GM12878 (cell line): Measurements from ENCODE around the gene GPC5. TPM values are rescaled to one million over a fixed set of nuclear protein-coding genes. Genes with fewer than 3 reads are reported as not detected.

Source experiments
- ATAC-seq: fragments of 200-7000 bp; cut with Tn5 transposase; 3 replicates; pipeline ENCODE4 v1.9.1; 2020; ENCODE audit warnings: mild to moderate bottlenecking, moderate library complexity
- BruUV-seq: library from RNA; stranded (reverse); fragments of 400-500 nt; replicated peaks from 2 replicates; lab custom pipeline; 2021; lab: Mats Ljungman, UMichigan
- CTCF ChIA-PET: fragments of 300-600 bp; sonication (Branson Sonifier 250); formaldehyde crosslinking; extraction: SDS; loops from one replicate; lab custom pipeline; 2021; ENCODE audit warnings: inconsistent platforms; lab: Yijun Ruan, JAX
- POLR2A ChIA-PET: fragments of 350-600 bp; formaldehyde crosslinking; extraction: SDS; loops from one replicate; lab custom pipeline; 2021; ENCODE audit warnings: inconsistent platforms; lab: Charles Lee
- RAD21 ChIA-PET: fragments of 300-600 bp; sonication (Branson Sonifier 250); formaldehyde crosslinking; loops from one replicate; lab custom pipeline; 2023; ENCODE audit warnings: antibody characterized with exemption; ENCODE audit not compliant: unreplicated experiment; lab: Charles Lee
- SMC1A ChIA-PET: fragments of 300-600 bp; sonication (Branson Sonifier 250); formaldehyde crosslinking; loops from one replicate; lab custom pipeline; 2023; ENCODE audit not compliant: unreplicated experiment, uncharacterized antibody; lab: Charles Lee
- DNase-seq: peaks from one replicate; pipeline ENCODE4 v3.0.0-alpha.2; 2011; ENCODE audit warnings: low read depth, low spot score
- FAIRE-seq: peaks from 3 replicates; lab custom pipeline; 2011; peaks lifted over from hg19 to GRCh38; lab: Jason Lieb, UNC
- H2AFZ ChIP-seq: 2 replicates; pipeline ENCODE4 v1.6.0; 2011; ENCODE audit warnings: low read depth, low read length, control low read depth; ENCODE audit not compliant: control insufficient read depth
- H3K27ac ChIP-seq: 2 replicates; pipeline ENCODE4 v1.5.1; 2011; ENCODE audit warnings: control low read depth; ENCODE audit not compliant: control insufficient read depth, insufficient read depth
- H3K27me3 ChIP-seq, 2 experiments: replicated peaks in 1 of 2; 2 replicates each; pipeline versions ENCODE4 v1.6.0 to v1.6.1; 2011; ENCODE audit warnings: low read length in 1 of 2; ENCODE audit not compliant: control insufficient read depth in 2 of 2, insufficient read depth in 2 of 2
- H3K36me3 ChIP-seq, 2 experiments: 2 replicates each; pipeline ENCODE4 v1.5.1; 2011; ENCODE audit warnings: low read length in 1 of 2; ENCODE audit not compliant: control insufficient read depth in 2 of 2, insufficient read depth in 2 of 2
- H3K4me1 ChIP-seq: 2 replicates; pipeline ENCODE4 v1.6.1; 2011; ENCODE audit warnings: mild to moderate bottlenecking, low read length, moderate library complexity, mixed read lengths; ENCODE audit not compliant: control insufficient read depth, insufficient read depth
- H3K4me2 ChIP-seq: 2 replicates; pipeline ENCODE4 v1.6.0; 2011; ENCODE audit warnings: control low read depth; ENCODE audit not compliant: control insufficient read depth, insufficient read depth
- H3K4me3 ChIP-seq: fragments of 200-600 bp; sonication (generic); 2 replicates; pipeline ENCODE4 v1.5.1; 2016
- H3K79me2 ChIP-seq: 2 replicates; pipeline ENCODE4 v1.6.0; 2011; ENCODE audit warnings: low read length; ENCODE audit not compliant: control insufficient read depth, insufficient read depth
- H3K9ac ChIP-seq: 2 replicates; pipeline ENCODE4 v1.8.0; 2011; ENCODE audit warnings: low read length, control low read depth, mixed read lengths; ENCODE audit not compliant: control insufficient read depth, insufficient read depth
- H3K9me3 ChIP-seq: replicated peaks from 3 replicates; pipeline ENCODE4 v1.5.1; 2011; ENCODE audit warnings: mild to moderate bottlenecking, low read length; ENCODE audit not compliant: control insufficient read depth, insufficient read depth
- H4K20me1 ChIP-seq: 2 replicates; pipeline ENCODE4 v1.6.0; 2011; ENCODE audit not compliant: control insufficient read depth, insufficient read depth
- CREB1 ChIP-seq: IDR thresholded peaks from 2 replicates; pipeline ENCODE4 v1.6.1; 2012; ENCODE audit warnings: low read depth, mild to moderate bottlenecking, inconsistent platforms
- FOS ChIP-seq: IDR thresholded peaks from 3 replicates; pipeline ENCODE4 v1.6.1; 2011; ENCODE audit warnings: borderline replicate concordance; ENCODE audit not compliant: insufficient read length; ENCODE audit errors: extremely low read depth
- RELA ChIP-seq: fragments of 450-650 bp; IDR thresholded peaks from 2 replicates; pipeline ENCODE4 v1.8.0; 2014; ENCODE audit warnings: borderline replicate concordance; ENCODE audit not compliant: partially characterized antibody
- SREBF2 ChIP-seq: IDR thresholded peaks from 2 replicates; pipeline ENCODE4 v1.6.1; 2012; ENCODE audit warnings: mild to moderate bottlenecking, low read length
- ZBTB11 ChIP-seq: fragments of 450-650 bp; formaldehyde crosslinking; IDR thresholded peaks from 2 replicates; pipeline ENCODE4 v1.5.0; 2022; ENCODE audit warnings: mild to moderate bottlenecking, missing genetic modification characterization
- ZNF274 ChIP-seq: IDR thresholded peaks from one replicate; pipeline ENCODE4 v1.8.0; 2011; ENCODE audit not compliant: insufficient read length, insufficient read depth
- WGBS: methylation state at CpG from one replicate; pipeline ENCODE4 v1.1.6; 2016; ENCODE audit warnings: low lambda C conversion rate; ENCODE audit not compliant: insufficient replicate concordance, insufficient coverage; ENCODE audit errors: missing lambda C conversion rate; 5-methylcytosine and 5-hydroxymethylcytosine counted together
- in situ Hi-C: fragments of 300-500 bp; cut with MboI; formaldehyde crosslinking; loops from 9 replicates; pipeline ENCODE4 v1.14.3; 2018; ENCODE audit warnings: mixed read lengths
- intact Hi-C: fragments of 100-400 bp; cut with micrococcal nuclease; formaldehyde crosslinking; loops from one replicate; pipeline ENCODE4 v1.14.2; 2022; ENCODE audit not compliant: unreplicated experiment
- polyA plus RNA-seq, 11 experiments: library from polyadenylated mRNA; depleted of rRNA in 4 of 11; unstranded in 6 of 11; stranded (reverse) in 5 of 11; fragments of >200 nt; fragmentation: Nextera tagmentation in 4 of 11; fragmentation: Illumina TruSeq in 1 of 11; extraction: Ambion mirVana in 4 of 11; extraction: Trizol in 1 of 11; gene quantifications; 1 replicate in 1 of 11; 2 replicates in 10 of 11; pipeline versions ENCODE4 v1.2.1 to v1.2.3, GENCODE V29; 2011 to 2016; ENCODE audit warnings: inconsistent platforms in 2 of 11, missing spikeins in 2 of 11, low read depth in 1 of 11
- total RNA-seq, 4 experiments: library from RNA; depleted of rRNA in 3 of 4; stranded (reverse); fragments of >200 nt in 3 of 4; fragmentation: Illumina TruSeq in 1 of 4; extraction: Trizol in 1 of 4; gene quantifications; 2 replicates each; pipeline versions ENCODE4 v1.2.1 to v1.2.3, GENCODE V29; 2013 to 2021

The GPC5 gene
- total and polyA plus RNA-seq, 10 of the 15 experiments (the other 5 are each of a cell fraction or from before 2014, with no cell fraction given), result 0.05 to 0.87 (median 0.44) TPM; not detected in 1

GRCh38 chr13:92377396-92377795, 979.0 kb downstream of the GPC5 start:
- no peaks in the 10 kb centered on the region for H3K36me3 ChIP-seq
- H3K4me2 ChIP-seq, result no peak overlapping the region
- H3K4me1 ChIP-seq, result no peaks in the 10 kb centered on the region
- H3K27ac ChIP-seq, result no peak overlapping the region
- no peak for ATAC-seq
- no peak for FAIRE-seq
- DNase-seq, result no peak
- in situ Hi-C loops (no loop called here), intact Hi-C loops (no loop called here)
- BruUV-seq, result no TSS peak
- no peak overlapping the region for H3K9ac ChIP-seq
- CTCF ChIA-PET, result no interaction called here
- H3K9me3 ChIP-seq, result no peaks in the 10 kb centered on the region; the same call in 2 of the 3 replicates
- H4K20me1 ChIP-seq, result no peaks in the 10 kb centered on the region
- H3K27me3 ChIP-seq, result no peaks in the 10 kb centered on the region
- RAD21 ChIA-PET, result no interaction called here
- TF ChIP-seq CREB1, result no peak
- no peak for TF ChIP-seq SREBF2
- no peak for TF ChIP-seq FOS
- TF ChIP-seq ZBTB11 (CRISPR knock-in tag), result no peak
- no peak for TF ChIP-seq RELA
- TF ChIP-seq ZNF274, result no peak
- H3K79me2 ChIP-seq, result no peaks in the 10 kb centered on the region
- H3K4me3 ChIP-seq, result no peak overlapping the region
- SMC1A ChIA-PET, result no interaction called here
- no peak overlapping the region for H2AFZ ChIP-seq
- WGBS, result 0% methylated on average over 1 of the region's 1 CpG
- POLR2A ChIA-PET, result no interaction called here
